Lower leg skin (tissue), 3 donors: ENCODE measurements around the gene RBFOX2.

Experiments used
- CTCF ChIP-seq, 3 donors: fragments of 450-650 bp; IDR thresholded peaks; one replicate each; pipeline ENCODE4 v1.5.1; 2016; ENCODE audit warnings: antibody characterized with exemption in 3 of 3, mild to moderate bottlenecking in 3 of 3, moderate library complexity in 2 of 3
- POLR2A ChIP-seq, 2 donors: fragments of 450-650 bp; IDR thresholded peaks; one replicate each; pipeline ENCODE4 v1.6.1; 2016 to 2017; ENCODE audit warnings: antibody characterized with exemption in 2 of 2, mild to moderate bottlenecking in 1 of 2, moderate library complexity in 1 of 2

- TF ChIP-seq CTCF (IDR thresholded peaks at IDR 0.05) = no peak
- no peak for TF ChIP-seq POLR2A (IDR thresholded peaks at IDR 0.05)
These were observed 198.3 kb downstream of the RBFOX2 start for GRCh38 chr22:35830305-35830704.
